Measurements from ENCODE around the gene VASP. TPM values are rescaled to one million over a fixed set of nuclear protein-coding genes. Genes with fewer than 3 reads are reported as not detected.

VASP gene
- polyA plus RNA-seq, 1 donor from 2014 or later: 6.1 TPM

GRCh38 chr19:45492627-45493470 is 14.4 kb upstream of the VASP start:
- no peaks in the 10 kb centered on the region for H3K9me2 ChIP-seq (ENCODE audit: insufficient read depth, low read length)
- peak overlapping the region; percentile 49 for H3K9ac ChIP-seq (ENCODE audit: low read length)
- H3F3A ChIP-seq (ENCODE audit: insufficient read depth, low read length, poor library complexity, severe bottlenecking): no peaks in the 10 kb centered on the region
- H4K20me1 ChIP-seq (ENCODE audit: insufficient read depth): peaks cover 12% of the 10 kb centered on the region
- no peak overlapping the region for H2AFZ ChIP-seq (ENCODE audit: low read depth, low read length)
- H3K27me3 ChIP-seq (ENCODE audit: insufficient read depth, low read depth, low read length): peaks cover 7% of the 10 kb centered on the region
- no peaks in the 10 kb centered on the region for H3K36me3 ChIP-seq (ENCODE audit: insufficient read depth, low read length)
- no peak overlapping the region for H3K27ac ChIP-seq (ENCODE audit: low read length)
- H3K4me2 ChIP-seq (ENCODE audit: low read length): peak overlapping the region; percentile 77
- peak overlapping the region; percentile 66 for H3K4me3 ChIP-seq (ENCODE audit: low read length)
- no peak for TF ChIP-seq TAF1 (IDR thresholded peaks at IDR 0.05; ENCODE audit: low read depth)
- TF ChIP-seq POLR2AphosphoS5 (IDR thresholded peaks at IDR 0.05): no peak
- TF ChIP-seq REST (IDR thresholded peaks at IDR 0.05; ENCODE audit: borderline replicate concordance): no peak
- TF ChIP-seq EP300 (conservative IDR thresholded peaks at IDR 0.05; ENCODE audit: poor library complexity, severe bottlenecking): no peak
- no peak for TF ChIP-seq EZH2 (IDR thresholded peaks at IDR 0.05; ENCODE audit: borderline replicate concordance, insufficient read depth, low read length, poor library complexity, severe bottlenecking)
- TF ChIP-seq RAD21 (conservative IDR thresholded peaks at IDR 0.05): no peak
- no peak for TF ChIP-seq SMC3 (conservative IDR thresholded peaks at IDR 0.05; ENCODE audit: poor library complexity)
- TF ChIP-seq CTCF (IDR thresholded peaks at IDR 0.05; ENCODE audit: poor library complexity, severe bottlenecking): no peak
- TF ChIP-seq MXI1 (conservative IDR thresholded peaks at IDR 0.05; ENCODE audit: poor library complexity, severe bottlenecking): no peak
- H3K79me2 ChIP-seq (replicated peaks; ENCODE audit: insufficient read depth, low read length): peaks cover 3% of the 10 kb centered on the region
- H3K9me3 ChIP-seq (ENCODE audit: low read length): no peaks in the 10 kb centered on the region

- TF ChIP-seq CTCF (IDR thresholded peaks at IDR 0.05; ENCODE audit: poor library complexity, severe bottlenecking) (no peak), RAD21 (conservative IDR thresholded peaks at IDR 0.05) (no peak), REST (IDR thresholded peaks at IDR 0.05; ENCODE audit: borderline replicate concordance) (no peak), SMC3 (conservative IDR thresholded peaks at IDR 0.05; ENCODE audit: poor library complexity) (no peak), POLR2AphosphoS5 (IDR thresholded peaks at IDR 0.05) (no peak), EZH2 (IDR thresholded peaks at IDR 0.05; ENCODE audit: borderline replicate concordance, insufficient read depth, low read length, poor library complexity, severe bottlenecking) (no peak), TAF1 (IDR thresholded peaks at IDR 0.05; ENCODE audit: low read depth) (no peak), MXI1 (conservative IDR thresholded peaks at IDR 0.05; ENCODE audit: poor library complexity, severe bottlenecking) (no peak), EP300 (conservative IDR thresholded peaks at IDR 0.05; ENCODE audit: poor library complexity, severe bottlenecking) (no peak)
- H3K4me2 ChIP-seq (ENCODE audit: low read length): no peak overlapping the region
- no peak overlapping the region for H3K9ac ChIP-seq (ENCODE audit: low read length)
- no peaks in the 10 kb centered on the region for H3K36me3 ChIP-seq (ENCODE audit: insufficient read depth, low read length)
- peaks cover 12% of the 10 kb centered on the region for H4K20me1 ChIP-seq (ENCODE audit: insufficient read depth)
- no peak overlapping the region for H3K27ac ChIP-seq (ENCODE audit: low read length)
- H3K9me2 ChIP-seq (ENCODE audit: insufficient read depth, low read length): no peaks in the 10 kb centered on the region
- no peak overlapping the region for H2AFZ ChIP-seq (ENCODE audit: low read depth, low read length)
- H3K9me3 ChIP-seq (ENCODE audit: low read length): no peaks in the 10 kb centered on the region
- H3K4me3 ChIP-seq (ENCODE audit: low read length): peak overlapping the region; percentile 66
- H3F3A ChIP-seq (ENCODE audit: insufficient read depth, low read length, poor library complexity, severe bottlenecking): no peaks in the 10 kb centered on the region
- H3K27me3 ChIP-seq (ENCODE audit: insufficient read depth, low read depth, low read length): peaks cover 23% of the 10 kb centered on the region
- peaks cover 3% of the 10 kb centered on the region for H3K79me2 ChIP-seq (replicated peaks; ENCODE audit: insufficient read depth, low read length)
These were observed 12.9 kb upstream of the VASP start for GRCh38 chr19:45494261-45494916.
